Fibroblast of lung (primary cell): ENCODE measurements around the gene CLIP1.

Source experiments
- EZH2 ChIP-seq: IDR thresholded peaks from 2 replicates; pipeline ENCODE4 v1.5.1; 2012; ENCODE audit warnings: low read length, control low read depth, mild to moderate bottlenecking; ENCODE audit errors: missing control alignments
- TF ChIP-seq, protein P1 (sequence below), 2 donors: IDR thresholded peaks in 1 of 2; conservative IDR thresholded peaks in 1 of 2; 1 replicate in 1 of 2; 2 replicates in 1 of 2; pipeline ENCODE4 v1.5.1; 2011 to 2012; ENCODE audit warnings: low read length in 2 of 2, control low read depth in 1 of 2, inconsistent platforms in 1 of 2, low read depth in 1 of 2, mild to moderate bottlenecking in 1 of 2

DNA sequence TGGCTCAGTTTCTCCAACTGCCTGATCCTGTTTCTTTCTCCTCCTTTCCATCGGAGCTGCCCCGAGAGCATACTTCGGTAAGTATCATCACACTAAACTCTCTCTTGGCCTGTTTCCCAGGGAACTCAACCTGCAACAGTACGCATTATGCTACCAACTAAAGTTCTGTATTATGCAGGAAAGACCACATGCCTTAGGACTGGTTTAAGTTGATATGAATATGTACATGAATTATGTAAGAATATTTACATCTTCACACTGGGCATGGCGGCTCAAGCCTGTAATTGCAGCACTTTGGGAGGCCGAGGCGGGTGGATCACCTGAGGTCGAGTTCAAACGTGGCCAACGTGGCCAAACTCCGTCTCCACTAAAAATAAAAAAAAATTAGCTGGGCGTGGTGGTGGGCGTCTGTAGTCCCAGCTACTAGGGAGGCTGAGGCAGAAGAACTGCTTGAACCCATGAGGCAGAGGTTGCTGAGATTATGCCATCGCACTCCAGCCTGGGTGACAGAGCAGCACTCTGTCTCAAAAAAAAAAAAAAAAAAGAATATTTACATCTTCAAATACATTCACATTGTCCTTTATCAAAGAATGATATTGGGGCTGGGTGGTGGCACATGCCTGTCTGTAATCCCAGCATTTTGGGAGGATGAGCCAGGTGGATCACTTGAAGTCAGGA lies 124.3 kb downstream of the CLIP1 start:
- no peak for TF ChIP-seq EZH2
- TF ChIP-seq, protein P1, sequence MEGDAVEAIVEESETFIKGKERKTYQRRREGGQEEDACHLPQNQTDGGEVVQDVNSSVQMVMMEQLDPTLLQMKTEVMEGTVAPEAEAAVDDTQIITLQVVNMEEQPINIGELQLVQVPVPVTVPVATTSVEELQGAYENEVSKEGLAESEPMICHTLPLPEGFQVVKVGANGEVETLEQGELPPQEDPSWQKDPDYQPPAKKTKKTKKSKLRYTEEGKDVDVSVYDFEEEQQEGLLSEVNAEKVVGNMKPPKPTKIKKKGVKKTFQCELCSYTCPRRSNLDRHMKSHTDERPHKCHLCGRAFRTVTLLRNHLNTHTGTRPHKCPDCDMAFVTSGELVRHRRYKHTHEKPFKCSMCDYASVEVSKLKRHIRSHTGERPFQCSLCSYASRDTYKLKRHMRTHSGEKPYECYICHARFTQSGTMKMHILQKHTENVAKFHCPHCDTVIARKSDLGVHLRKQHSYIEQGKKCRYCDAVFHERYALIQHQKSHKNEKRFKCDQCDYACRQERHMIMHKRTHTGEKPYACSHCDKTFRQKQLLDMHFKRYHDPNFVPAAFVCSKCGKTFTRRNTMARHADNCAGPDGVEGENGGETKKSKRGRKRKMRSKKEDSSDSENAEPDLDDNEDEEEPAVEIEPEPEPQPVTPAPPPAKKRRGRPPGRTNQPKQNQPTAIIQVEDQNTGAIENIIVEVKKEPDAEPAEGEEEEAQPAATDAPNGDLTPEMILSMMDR (conservative IDR thresholded peaks at IDR 0.05 in 1 of 2, IDR thresholded peaks at IDR 0.05 in 1 of 2; ENCODE audit: low read depth in 1 of 2, low read length in 2 of 2) = no peak
